ENCODE measurements around the gene TMEM131.

The TMEM131 gene

GRCh38 chr2:98006378-98006777, 10.6 kb upstream of the TMEM131 start:
- TF ChIP-seq CTCF (IDR thresholded peaks at IDR 0.05): no peak
- no peaks in the 10 kb centered on the region for H3K36me3 Mint-ChIP-seq (ENCODE audit: low read depth)
- no peaks in the 10 kb centered on the region for H3K9me3 Mint-ChIP-seq
- H3K27ac Mint-ChIP-seq: no peak overlapping the region
- H3K4me1 Mint-ChIP-seq: peaks cover 5% of the 10 kb centered on the region
- peaks cover 3% of the 10 kb centered on the region for H3K27me3 Mint-ChIP-seq (ENCODE audit: low read depth, poor library complexity)
- DNase-seq: no peak
- no peak overlapping the region for H3K4me3 Mint-ChIP-seq

- no peak for TF ChIP-seq CTCF (IDR thresholded peaks at IDR 0.05)
- H3K4me1 Mint-ChIP-seq: peaks cover 4% of the 10 kb centered on the region
- H3K9me3 Mint-ChIP-seq: no peaks in the 10 kb centered on the region
- no peak for DNase-seq
- no peak overlapping the region for H3K4me3 Mint-ChIP-seq
- no peaks in the 10 kb centered on the region for H3K36me3 Mint-ChIP-seq (ENCODE audit: low read depth)
- H3K27ac Mint-ChIP-seq: peak overlapping the region; percentile 58
- H3K27me3 Mint-ChIP-seq (ENCODE audit: low read depth, poor library complexity): no peaks in the 10 kb centered on the region
Observed at GRCh38 chr2:98004613-98005012, 8.9 kb upstream of the TMEM131 start.

GRCh38 chr2:98004047-98004446, 8.3 kb upstream of the TMEM131 start:
- no peak for DNase-seq
- no peaks in the 10 kb centered on the region for H3K27me3 Mint-ChIP-seq (ENCODE audit: low read depth, poor library complexity)
- no peaks in the 10 kb centered on the region for H3K36me3 Mint-ChIP-seq (ENCODE audit: low read depth)
- H3K9me3 Mint-ChIP-seq: no peaks in the 10 kb centered on the region
- H3K4me1 Mint-ChIP-seq: peaks cover 9% of the 10 kb centered on the region
- no peak overlapping the region for H3K27ac Mint-ChIP-seq
- no peak for TF ChIP-seq CTCF (IDR thresholded peaks at IDR 0.05)
- H3K4me3 Mint-ChIP-seq: no peak overlapping the region

GRCh38 chr2:97999536-97999935, 3.8 kb upstream of the TMEM131 start:
- Mint-ChIP-seq H3K4me1 (peaks cover 20% of the 10 kb centered on the region), H3K4me3 (no peak overlapping the region)
- TF ChIP-seq CTCF (IDR thresholded peaks at IDR 0.05): no peak

GRCh38 chr2:97998431-97999005, 2.8 kb upstream of the TMEM131 start:
- Mint-ChIP-seq H3K4me1 (peaks cover 30% of the 10 kb centered on the region), H3K27ac (no peak overlapping the region), H3K4me3 (no peak overlapping the region), H3K36me3 (ENCODE audit: low read depth) (no peaks in the 10 kb centered on the region), H3K27me3 (ENCODE audit: low read depth, poor library complexity) (no peaks in the 10 kb centered on the region), H3K9me3 (no peaks in the 10 kb centered on the region)
- no peak for DNase-seq
- no peak for TF ChIP-seq CTCF (IDR thresholded peaks at IDR 0.05)

More at GRCh38 chr2:97999536-97999935, 3.8 kb upstream of the TMEM131 start:
- Mint-ChIP-seq H3K27me3 (ENCODE audit: low read depth, poor library complexity) (no peaks in the 10 kb centered on the region), H3K36me3 (ENCODE audit: low read depth) (no peaks in the 10 kb centered on the region), H3K9me3 (no peaks in the 10 kb centered on the region), H3K27ac (no peak overlapping the region)
- DNase-seq: no peak

GRCh38 chr2:97997784-97998392, 2.1 kb upstream of the TMEM131 start:
- no peaks in the 10 kb centered on the region for H3K27me3 Mint-ChIP-seq (ENCODE audit: low read depth, poor library complexity)
- no peaks in the 10 kb centered on the region for H3K9me3 Mint-ChIP-seq
- no peak for TF ChIP-seq CTCF (IDR thresholded peaks at IDR 0.05)
- no peak overlapping the region for H3K27ac Mint-ChIP-seq
- no peak overlapping the region for H3K4me3 Mint-ChIP-seq
- no peak for DNase-seq
- H3K4me1 Mint-ChIP-seq: peaks cover 36% of the 10 kb centered on the region
- no peaks in the 10 kb centered on the region for H3K36me3 Mint-ChIP-seq (ENCODE audit: low read depth)

All from nephron progenitor cell (in vitro differentiated cells).